Measurements from ENCODE around the gene FAM131A. TPM values are rescaled to one million over a fixed set of nuclear protein-coding genes. Genes with fewer than 3 reads are reported as not detected.

Gene FAM131A
- total and polyA plus RNA-seq, 9 of the 15 experiments (the other 6 are each of a cell fraction or from before 2014, with no cell fraction given) = 0.48 to 11.1 (median 4.3) TPM

DNA sequence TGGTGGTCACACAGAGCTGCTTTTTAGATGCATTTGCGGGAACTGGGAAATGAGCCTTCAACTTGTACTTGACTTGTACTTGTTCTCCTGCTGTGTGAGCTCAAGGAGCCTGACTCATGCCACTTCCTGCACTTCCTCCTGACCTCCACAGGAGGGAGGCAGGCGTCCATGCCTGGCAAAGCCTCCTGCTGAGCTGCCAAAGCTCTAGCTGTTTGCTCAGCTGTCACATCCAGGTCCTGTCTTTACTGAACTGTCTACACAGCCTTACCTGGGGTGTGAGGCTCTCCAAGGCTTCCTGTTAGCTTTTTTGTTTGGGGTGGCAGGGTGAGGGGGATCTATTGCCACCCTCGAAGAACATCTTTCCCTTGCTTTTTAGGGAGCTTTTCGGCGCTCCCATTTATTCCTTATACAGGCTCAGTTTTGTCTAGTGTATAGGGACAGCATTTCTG, 34.2 kb downstream of the FAM131A start:
- DNase-seq (ENCODE audit: extremely low read depth in 1 of 4, low spot score in 3 of 4) = peak; percentile 73 to 89 (median 78)
- no peaks in the 10 kb centered on the region for H3K9me3 ChIP-seq (replicated peaks; ENCODE audit: control insufficient read depth, insufficient read depth, low read depth, low read length)
- no peaks in the 10 kb centered on the region for H3K9me1 ChIP-seq (ENCODE audit: control insufficient read depth, insufficient read depth, low read length)
- ATAC-seq = peak; percentile 96
- peaks cover 33% of the 10 kb centered on the region for H3K36me3 ChIP-seq (ENCODE audit: control insufficient read depth, insufficient read depth, low read length)
- 0 out of 2 replicates have a peak, but pooled peaks cover 7% of the 10 kb centered on the region for H4K20me1 ChIP-seq (replicated peaks; ENCODE audit: control insufficient read depth, insufficient read depth, low read length)
- BruUV-seq (replicated peaks) = no TSS peak
- FAIRE-seq = peak; percentile 98
- in situ Hi-C loops (cut with MboI) (loop anchor here (5.0 kb wide), 2 partner anchors 46 to 96 kb away; no protein-coding TSS in a partner anchor), intact Hi-C loops (cut with micrococcal nuclease) (loop anchor here (1.0 to 10.0 kb wide), 5 partner anchors 45 to 403 kb away; no protein-coding TSS in a partner anchor)
- H3K79me2 ChIP-seq (ENCODE audit: control insufficient read depth, insufficient read depth, low read length) = no peaks in the 10 kb centered on the region
- no peak overlapping the region for H3K4me3 ChIP-seq
- H2AFZ ChIP-seq (ENCODE audit: low read depth, low read length) = no peak overlapping the region
- H3K4me1 ChIP-seq (replicated peaks in 1 of 2; ENCODE audit: control insufficient read depth in 2 of 2, insufficient read depth in 2 of 2, low read length in 2 of 2) = no peaks in the 10 kb centered on the region
- peaks cover 2 to 4% of the 10 kb centered on the region in 2 experiments; a peak in 3 of 5 replicates for H3K27me3 ChIP-seq (ENCODE audit: control insufficient read depth in 2 of 2, insufficient read depth in 2 of 2, low read length in 2 of 2)
- CTCF ChIA-PET (ENCODE audit: low intra/inter-chr PET ratio) = interaction anchor here (0.6 to 2.2 kb wide), 6 partner anchors 97 to 177 kb away, joined by 3 to 26 read pairs (median 6); no protein-coding TSS in a partner anchor
- WGBS (ENCODE audit: insufficient coverage, low coverage, missing lambda C conversion rate) = 51% methylated on average over 5 of the region's 5 CpGs
- POLR2A ChIA-PET = interaction anchor here (0.6 to 4.1 kb wide), 19 partner anchors 9 to 532 kb away, joined by 3 to 35 read pairs (median 3); no protein-coding TSS in a partner anchor
- no peak overlapping the region for H3K9ac ChIP-seq (ENCODE audit: insufficient read depth in 1 of 2, low read depth in 2 of 2, low read length in 2 of 2)
- no peak overlapping the region for H3K27ac ChIP-seq (ENCODE audit: extremely low read depth, low read depth, low read length)
- H3K4me2 ChIP-seq (ENCODE audit: insufficient read depth, low read length) = no peak overlapping the region
- TF ChIP-seq CREM (IDR thresholded peaks at IDR 0.05; ENCODE audit: low read depth) (0 out of 2 replicates have a peak, but pooled peaks have one; percentile 9), JUN (IDR thresholded peaks at IDR 0.05; ENCODE audit: borderline replicate concordance, low read depth, low read length) (no peak), JUN (CRISPR knock-in tag; IDR thresholded peaks at IDR 0.05; ENCODE audit: borderline replicate concordance) (0 out of 2 replicates have a peak, but pooled peaks have one; percentile 64), ZNF282 (CRISPR knock-in tag; IDR thresholded peaks at IDR 0.05) (no peak), CHD2 (IDR thresholded peaks at IDR 0.05; ENCODE audit: low read depth, low read length) (no peak), USF1 (CRISPR knock-in tag; IDR thresholded peaks at IDR 0.05) (0 out of 2 replicates have a peak, but pooled peaks have one; percentile 15), ZNF263 (CRISPR knock-in tag; IDR thresholded peaks at IDR 0.05; ENCODE audit: borderline replicate concordance) (peak; percentile 75; the same call in 1 of the 2 replicates), CAMTA2 (CRISPR knock-in tag; conservative IDR thresholded peaks at IDR 0.05) (no peak), SMC3 (conservative IDR thresholded peaks at IDR 0.05; ENCODE audit: insufficient read depth, low read depth, low read length) (peak; percentile 96), HDAC6 (IDR thresholded peaks at IDR 0.05; ENCODE audit: low read depth, low read length) (no peak)
- TF ChIP-seq, protein P1, sequence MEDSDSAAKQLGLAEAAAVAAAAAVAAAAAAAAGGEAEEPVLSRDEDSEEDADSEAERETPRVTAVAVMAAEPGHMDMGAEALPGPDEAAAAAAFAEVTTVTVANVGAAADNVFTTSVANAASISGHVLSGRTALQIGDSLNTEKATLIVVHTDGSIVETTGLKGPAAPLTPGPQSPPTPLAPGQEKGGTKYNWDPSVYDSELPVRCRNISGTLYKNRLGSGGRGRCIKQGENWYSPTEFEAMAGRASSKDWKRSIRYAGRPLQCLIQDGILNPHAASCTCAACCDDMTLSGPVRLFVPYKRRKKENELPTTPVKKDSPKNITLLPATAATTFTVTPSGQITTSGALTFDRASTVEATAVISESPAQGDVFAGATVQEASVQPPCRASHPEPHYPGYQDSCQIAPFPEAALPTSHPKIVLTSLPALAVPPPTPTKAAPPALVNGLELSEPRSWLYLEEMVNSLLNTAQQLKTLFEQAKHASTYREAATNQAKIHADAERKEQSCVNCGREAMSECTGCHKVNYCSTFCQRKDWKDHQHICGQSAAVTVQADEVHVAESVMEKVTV (CRISPR knock-in tag; IDR thresholded peaks at IDR 0.05) = peak; percentile 77
